ENCODE data around the gene GAD1. TPM values are rescaled to one million over a fixed set of nuclear protein-coding genes. Genes with fewer than 3 reads are reported as not detected.
A peak's percentile ranks its signal among the peaks of the same experiment; 100 is the strongest.

The GAD1 gene
- total and polyA plus RNA-seq, 2 of the 8 experiments (the other 6 are each of a cell fraction or from before 2014, with no cell fraction given) = 0.65 to 1.0 TPM

GRCh38 chr2:170887496-170887895 is 70.8 kb downstream of the GAD1 start:
- ChIA-PET POLR2A (ENCODE audit: partially characterized antibody) (interaction anchor here (1.6 kb wide), 1 partner anchor 18 kb away, joined by 3 read pairs; no protein-coding TSS in a partner anchor), CTCF (ENCODE audit: partially characterized antibody) (interaction anchor here (0.6 to 2.3 kb wide), 4 partner anchors 13 to 725 kb away, joined by 3 to 8 read pairs (median 4); no protein-coding TSS in a partner anchor)
- no peak overlapping the region for H2BK5ac ChIP-seq (ENCODE audit: low read depth, low read length)
- H4K20me1 ChIP-seq (replicated peaks in 1 of 2; ENCODE audit: control insufficient read depth in 1 of 2, insufficient read depth in 2 of 2, low read length in 2 of 2) = no peaks in the 10 kb centered on the region
- no peaks in the 10 kb centered on the region for H3K27me3 ChIP-seq (replicated peaks in 1 of 4; ENCODE audit: control insufficient read depth in 3 of 4, extremely low read depth in 1 of 4, insufficient read depth in 3 of 4, low read length in 3 of 4)
- no peak overlapping the region for H2BK15ac ChIP-seq (ENCODE audit: low read length)
- no peaks in the 10 kb centered on the region; the same call in 1 of the 2 replicates for H3K23me2 ChIP-seq (ENCODE audit: low read depth, low read length)
- H3K18ac ChIP-seq (ENCODE audit: extremely low read depth, low read length) = no peak overlapping the region
- H2BK12ac ChIP-seq (ENCODE audit: low read depth, low read length) = no peak overlapping the region
- no peak overlapping the region for H3K4me3 ChIP-seq (ENCODE audit: extremely low read depth in 1 of 4, insufficient read depth in 2 of 4, low read depth in 3 of 4, low read length in 4 of 4)
- no peak overlapping the region for H2AK5ac ChIP-seq (ENCODE audit: low read depth, low read length)
- no peak overlapping the region for H2BK120ac ChIP-seq (replicated peaks; ENCODE audit: low read depth, low read length)
- FAIRE-seq (no peak), DNase-seq (ENCODE audit: low read depth in 1 of 2, low spot score in 2 of 2) (no peak)
- no peak overlapping the region for H3K4ac ChIP-seq (replicated peaks; ENCODE audit: insufficient read length, low read depth, low read length)
- no peak overlapping the region for H4K8ac ChIP-seq (ENCODE audit: extremely low read depth, insufficient read depth, low read length)
- H3K9me3 ChIP-seq (ENCODE audit: insufficient read depth in 2 of 2, low read depth in 1 of 2, low read length in 1 of 2) = no peaks in the 10 kb centered on the region
- no peak overlapping the region for H4K91ac ChIP-seq (replicated peaks; ENCODE audit: insufficient read length, low read length)
- H3K14ac ChIP-seq (ENCODE audit: insufficient read length) = no peak overlapping the region
- no peaks in the 10 kb centered on the region for H3K79me1 ChIP-seq (ENCODE audit: low read depth, low read length)
- H3K36me3 ChIP-seq (ENCODE audit: control insufficient read depth in 2 of 4, insufficient read depth in 4 of 4, low read length in 3 of 4) = no peaks in the 10 kb centered on the region
- peaks cover 0 to 5% (median under 1%) of the 10 kb centered on the region in 4 experiments; a peak in 2 of 7 replicates for H3K4me1 ChIP-seq (replicated peaks in 1 of 4; ENCODE audit: control insufficient read depth in 3 of 4, insufficient read depth in 4 of 4, low read length in 3 of 4)
- H3K56ac ChIP-seq (replicated peaks; ENCODE audit: insufficient read length, low read depth, low read length) = no peak overlapping the region
- H3K9ac ChIP-seq (replicated peaks in 1 of 4; ENCODE audit: extremely low read depth in 1 of 4, low read depth in 3 of 4, low read length in 3 of 4) = no peak overlapping the region
- no peak overlapping the region for H3K27ac ChIP-seq (ENCODE audit: low read depth, low read length)
- H3K4me2 ChIP-seq (ENCODE audit: insufficient read depth in 1 of 2, low read depth in 2 of 2, low read length in 2 of 2) = no peak overlapping the region
- H4K5ac ChIP-seq (ENCODE audit: insufficient read length, low read depth, low read length) = no peak overlapping the region
- 0 out of 2 replicates have a peak overlapping the region, but pooled peaks have one; percentile 42 for H2AFZ ChIP-seq (ENCODE audit: low read length)
- no peaks in the 10 kb centered on the region for H3K79me2 ChIP-seq (ENCODE audit: control insufficient read depth in 1 of 2, insufficient read depth in 2 of 2, low read length in 2 of 2)
- no peak overlapping the region for H3K23ac ChIP-seq (ENCODE audit: insufficient read length)
- no peak overlapping the region for H2BK20ac ChIP-seq (ENCODE audit: low read length)
- no peak for TF ChIP-seq BACH1 (IDR thresholded peaks at IDR 0.05; ENCODE audit: low read length)
- TF ChIP-seq CBX5 (IDR thresholded peaks at IDR 0.05; ENCODE audit: low read depth, low read length) = no peak
- TF ChIP-seq RAD21 (IDR thresholded peaks at IDR 0.05 in 1 of 2, conservative IDR thresholded peaks at IDR 0.05 in 1 of 2; ENCODE audit: low read depth in 2 of 2, low read length in 2 of 2) = no peak
- no peak for TF ChIP-seq SIRT6 (IDR thresholded peaks at IDR 0.05; ENCODE audit: low read length)
- TF ChIP-seq TCF12 (IDR thresholded peaks at IDR 0.05; ENCODE audit: low read depth, low read length) = no peak
- TF ChIP-seq EZH2 (IDR thresholded peaks at IDR 0.05; ENCODE audit: low read depth, low read length, severe bottlenecking) = no peak
- no peak for TF ChIP-seq SUZ12 (IDR thresholded peaks at IDR 0.05; ENCODE audit: low read length)
- no peak for TF ChIP-seq E2F6 (IDR thresholded peaks at IDR 0.05)
- TF ChIP-seq TBP (IDR thresholded peaks at IDR 0.05; ENCODE audit: low read depth, low read length) = no peak
- TF ChIP-seq SIX5 (IDR thresholded peaks at IDR 0.05; ENCODE audit: low read depth, low read length) = no peak
